AG08395 (cell line): ENCODE data around the gene DDAH1.
A peak's percentile ranks its signal among the peaks of the same experiment; 100 is the strongest.
"Not testable (repeated sequence)": the region's sequence is repeated elsewhere in the genome, so short reads cannot be mapped to it uniquely, and the experiment has no call there.

ENCODE experiments used
- DNase-seq: peaks from one replicate; pipeline ENCODE4 v3.0.0; 2012; ENCODE audit warnings: mixed read lengths, low spot score

The DDAH1 gene

GRCh38 chr1:85465099-85465785 lies at the start of gene DDAH1:
Gene DDAH1, minus strand, starts transcription at chr1:85465159. Its CDS starts 114 bp downstream, at chr1:85465045.
- DNase-seq = peak; percentile 70

DNA sequence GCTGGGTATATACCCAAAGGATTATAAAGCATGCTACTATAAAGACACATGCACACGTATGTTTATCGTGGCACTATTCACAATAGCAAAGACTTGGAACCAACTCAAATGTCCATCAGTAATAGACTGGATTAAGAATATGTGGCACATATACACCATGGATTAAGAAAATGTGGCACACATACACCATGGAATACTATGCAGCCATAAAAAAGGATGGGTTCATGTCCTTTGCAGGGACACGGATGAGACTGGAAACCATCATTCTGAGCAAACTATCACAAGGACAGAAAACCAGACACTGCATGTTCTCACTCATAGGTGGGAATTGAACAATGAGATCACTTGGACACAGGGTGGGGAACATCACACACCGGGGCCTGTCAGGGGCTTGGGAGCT lies 49.0 kb upstream of the DDAH1 start:
- not testable (repeated sequence) for DNase-seq

- no peak for DNase-seq
These were observed 39.5 kb upstream of the DDAH1 start for GRCh38 chr1:85504417-85504816.

DNA sequence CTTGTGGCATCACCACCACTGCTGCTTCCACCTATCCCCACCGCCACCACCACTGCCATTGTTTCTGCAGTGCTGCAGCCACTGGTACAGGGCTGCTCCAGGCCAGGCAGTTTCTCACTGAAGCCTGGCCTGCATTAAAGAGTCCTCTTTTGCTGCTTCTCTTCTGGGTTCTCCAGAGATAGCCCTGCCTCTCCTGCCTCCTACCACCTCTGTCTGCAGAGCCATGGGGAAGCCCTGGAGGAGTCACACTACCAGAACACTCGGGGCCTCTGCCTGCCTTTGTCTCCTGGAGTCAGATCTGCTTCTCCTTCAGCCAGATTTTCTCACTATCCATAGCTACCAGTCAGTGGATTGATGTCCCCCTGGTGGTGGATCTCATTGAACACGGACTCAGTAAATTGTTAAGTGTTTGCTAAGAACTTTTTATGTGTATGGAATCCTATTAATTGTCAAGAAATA lies 37.7 kb upstream of the DDAH1 start:
- peak; percentile 41 for DNase-seq

- peak; percentile 28 for DNase-seq
These were observed 37.2 kb upstream of the DDAH1 start for GRCh38 chr1:85502171-85502570.

DNA sequence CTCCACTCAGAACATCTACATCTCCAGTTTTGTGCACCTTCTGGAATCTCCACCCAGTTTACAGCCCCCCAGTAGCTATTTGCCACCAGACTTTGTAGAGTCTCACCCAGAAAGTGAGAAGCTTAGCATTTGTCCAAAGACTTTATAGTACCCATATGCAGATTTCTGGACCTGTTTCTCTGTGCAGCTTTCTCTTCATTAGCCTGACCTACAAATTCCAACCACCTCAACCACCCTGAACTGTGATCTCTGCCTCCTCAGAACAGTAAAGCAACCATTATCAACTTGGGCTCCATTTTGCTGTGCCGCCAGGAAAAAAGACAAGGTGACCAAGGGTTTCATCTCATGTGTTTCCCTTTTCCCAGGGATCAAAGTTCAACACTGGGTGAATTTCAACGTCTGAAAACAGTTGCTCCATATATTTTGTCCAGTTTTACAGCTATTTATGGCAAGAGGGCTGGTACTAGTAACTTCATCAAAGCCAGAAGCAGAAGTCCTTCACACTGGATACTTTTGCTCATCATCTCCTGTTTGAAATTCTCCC lies 36.5 kb upstream of the DDAH1 start:
- DNase-seq = no peak

GRCh38 chr1:85496941-85497582 lies 32.1 kb upstream of the DDAH1 start:
- DNase-seq = no peak

DNA sequence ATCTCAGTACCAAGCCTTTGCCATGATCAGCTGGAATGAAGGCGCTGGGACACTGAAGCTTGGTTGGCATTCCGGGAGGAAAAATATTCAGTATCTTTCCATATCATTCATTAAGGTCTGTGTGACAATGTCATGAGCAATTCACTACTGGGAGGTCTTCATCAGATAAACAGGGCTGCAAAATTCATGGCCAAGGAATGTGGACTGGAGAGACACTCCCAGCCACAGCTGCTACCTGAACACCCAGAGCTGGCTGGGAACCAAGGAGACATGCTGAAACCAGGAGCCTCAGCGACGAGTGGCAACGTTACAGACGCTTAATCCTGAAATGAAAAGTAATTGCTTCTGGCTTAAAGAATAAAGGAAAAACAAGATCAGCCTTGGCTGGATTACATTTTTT lies 30.6 kb upstream of the DDAH1 start:
- peak; percentile 55 for DNase-seq

GRCh38 chr1:85494904-85495266 lies 29.9 kb upstream of the DDAH1 start:
- no peak for DNase-seq

DNA sequence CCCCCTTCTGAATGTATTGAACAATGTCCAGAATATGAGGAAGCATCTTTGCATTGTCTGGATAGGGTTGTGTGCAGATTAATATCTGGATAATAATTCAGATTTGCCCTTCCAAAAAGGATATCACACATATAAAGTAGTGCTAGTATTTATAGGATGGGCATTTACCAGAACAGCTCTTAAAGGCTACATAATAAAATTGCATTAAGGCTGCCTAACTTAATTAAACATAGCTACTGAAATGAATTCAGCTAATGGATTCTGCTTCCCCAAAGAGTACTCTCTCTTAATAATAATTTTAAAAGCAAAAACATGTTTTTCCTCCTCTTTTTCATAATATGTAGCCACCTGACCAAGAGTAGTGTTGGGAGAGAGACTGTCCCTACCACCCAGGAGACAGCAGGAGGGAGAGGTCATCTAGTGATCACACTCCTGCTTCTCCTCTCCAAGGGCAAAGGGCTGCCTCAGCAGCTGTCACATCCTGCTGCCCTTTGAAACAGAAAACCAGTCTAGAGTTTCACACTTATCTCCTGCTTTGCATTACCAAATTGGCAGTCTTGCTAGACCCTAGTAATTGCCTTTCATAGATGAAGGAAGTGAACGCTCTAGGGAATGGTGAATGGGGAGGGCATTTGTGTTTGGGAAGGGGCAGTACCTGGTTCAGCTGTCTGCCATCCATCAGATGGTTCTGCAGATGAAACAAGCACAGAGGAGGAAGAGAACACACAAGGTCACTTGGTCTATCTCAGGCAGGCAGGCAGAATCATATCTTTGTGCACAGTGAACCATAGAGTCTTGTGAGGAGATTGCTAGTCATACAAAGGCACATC lies 29.3 kb upstream of the DDAH1 start:
- DNase-seq = no peak

- no peak for DNase-seq
These were observed 25.5 kb upstream of the DDAH1 start for GRCh38 chr1:85490270-85490985.

DNA sequence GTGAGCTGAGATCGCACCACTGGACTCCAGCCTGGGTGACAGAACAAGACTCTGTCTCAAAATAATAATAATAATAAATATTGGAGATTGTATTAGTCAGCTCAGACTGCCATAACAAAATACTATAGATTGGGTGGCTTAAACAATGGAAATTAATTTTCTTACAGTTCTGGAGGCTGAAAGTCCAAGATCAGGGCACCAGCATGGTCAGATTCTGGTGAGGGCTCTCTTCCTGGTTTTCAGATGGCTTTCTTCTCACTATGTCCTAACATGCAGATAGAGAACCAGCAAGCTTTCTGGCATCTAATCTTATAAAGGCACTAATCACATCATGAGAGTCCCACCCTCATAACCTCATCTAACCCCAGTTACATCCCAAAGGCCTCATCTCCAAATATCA lies 23.2 kb upstream of the DDAH1 start:
- no peak for DNase-seq

DNA sequence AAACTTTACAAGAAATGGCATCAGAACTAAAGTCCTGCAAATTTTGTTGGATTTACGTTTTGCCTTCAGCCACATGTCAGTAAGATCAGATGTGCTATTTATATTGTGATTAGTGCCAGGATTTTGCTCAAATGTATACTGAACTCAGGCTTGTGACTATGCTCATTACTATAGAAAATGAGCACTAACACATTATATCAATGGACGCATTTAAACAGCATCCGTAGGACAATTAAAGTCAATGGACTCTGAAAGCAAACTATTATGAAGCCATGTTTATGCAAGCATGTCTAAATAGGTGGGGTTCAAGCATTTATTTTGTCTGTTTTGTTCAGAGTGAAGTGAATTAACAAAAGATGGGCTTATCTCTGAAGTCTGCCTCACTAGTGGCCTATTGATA lies 20.6 kb upstream of the DDAH1 start:
- no peak for DNase-seq

GRCh38 chr1:85484716-85485115 lies 19.8 kb upstream of the DDAH1 start:
- DNase-seq = no peak

DNA sequence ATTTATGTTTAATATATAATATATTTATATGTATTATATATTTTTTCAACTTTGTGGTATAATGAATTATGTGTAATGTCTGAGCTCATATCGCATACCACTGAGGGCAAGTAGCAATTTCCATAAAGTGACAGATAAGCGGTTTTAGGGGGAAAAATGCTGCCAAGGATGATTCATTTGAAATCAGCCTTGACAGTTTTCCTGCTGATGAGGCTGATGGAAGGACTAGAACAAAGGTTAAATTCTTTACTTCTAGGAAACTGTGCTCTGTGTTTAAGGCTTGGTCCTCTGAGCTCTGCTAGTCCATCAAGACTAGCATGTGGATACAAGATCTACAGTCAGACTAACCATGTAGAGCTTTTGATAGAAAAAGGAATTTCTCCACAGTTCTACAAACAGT lies 19.3 kb upstream of the DDAH1 start:
- DNase-seq = no peak

GRCh38 chr1:85481688-85482087 lies 16.7 kb upstream of the DDAH1 start:
- DNase-seq = no peak

GRCh38 chr1:85480566-85480965 lies 15.6 kb upstream of the DDAH1 start:
- no peak for DNase-seq

DNA sequence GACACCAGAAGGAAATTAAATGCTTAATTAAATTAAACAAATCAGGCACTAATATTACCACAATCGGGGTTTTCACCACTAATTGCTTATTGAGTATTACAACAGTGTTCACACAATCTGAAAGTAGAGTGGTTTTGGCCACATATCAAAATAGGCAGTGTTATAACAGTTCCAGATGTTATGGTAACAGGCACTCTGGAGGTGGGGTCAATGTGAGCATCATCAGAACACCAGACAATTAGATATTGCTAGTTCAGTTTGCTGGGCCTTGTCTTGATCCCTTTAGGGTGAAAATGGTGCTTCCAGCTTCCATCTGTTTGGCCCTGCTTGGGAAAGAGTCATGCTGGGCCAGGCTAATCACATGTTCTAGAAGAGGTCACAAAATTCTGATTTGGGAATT lies 14.5 kb upstream of the DDAH1 start:
- no peak for DNase-seq

DNA sequence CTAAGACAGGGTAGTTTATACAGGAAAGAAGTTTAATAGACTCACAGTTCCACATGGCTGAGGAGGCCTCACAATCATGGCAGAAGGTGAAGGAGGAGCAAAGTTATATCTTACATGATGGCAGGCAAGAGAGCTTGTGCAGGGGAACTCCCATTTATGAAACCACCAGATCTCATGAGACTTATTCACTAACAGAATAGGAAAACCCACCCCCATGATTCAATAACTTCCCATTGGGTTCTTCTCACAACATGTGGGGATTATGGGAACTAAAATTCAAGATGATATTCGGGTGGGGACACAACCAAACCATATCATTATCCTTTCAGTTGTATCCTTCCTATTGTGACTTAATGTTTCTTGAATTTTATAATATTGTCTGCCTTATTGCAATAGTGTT lies 13.4 kb upstream of the DDAH1 start:
- DNase-seq = no peak

DNA sequence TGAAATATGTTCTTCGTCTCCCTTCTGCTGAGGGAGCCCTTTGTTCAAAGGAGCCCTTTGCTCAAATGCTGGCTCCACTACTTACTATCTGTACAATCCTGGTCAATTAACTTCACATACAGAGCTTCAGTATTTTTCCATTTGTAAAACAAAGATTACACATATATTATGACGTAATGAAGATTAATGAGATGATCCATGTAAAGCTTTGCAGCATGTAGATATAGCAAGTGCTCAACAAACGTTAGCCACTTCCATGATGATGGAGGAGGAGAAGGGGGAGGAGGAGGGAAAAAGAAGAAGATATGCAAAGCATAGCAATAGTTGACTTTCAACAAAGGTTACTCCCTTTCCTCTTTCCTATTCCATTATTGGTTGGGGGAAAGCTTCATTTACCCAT lies 10.1 kb upstream of the DDAH1 start:
- no peak for DNase-seq

DNA sequence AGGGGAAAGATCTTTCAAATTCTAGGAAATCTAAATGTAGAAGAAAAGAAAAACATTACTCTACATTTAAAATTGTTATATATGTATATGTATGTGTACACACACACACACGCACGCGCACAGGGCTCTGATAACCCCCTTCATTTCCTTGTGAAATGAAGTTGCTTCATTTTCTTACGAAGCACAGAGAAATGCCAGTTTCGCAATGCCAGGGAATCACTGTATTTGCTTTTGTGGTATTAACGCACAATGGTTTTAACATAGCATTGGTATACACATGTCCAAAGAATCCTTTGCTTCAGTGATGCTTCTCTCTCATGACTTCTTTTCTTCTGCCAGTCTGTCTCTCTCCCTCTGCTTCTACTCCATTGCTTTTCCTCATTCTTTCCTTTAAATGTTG lies 8.4 kb upstream of the DDAH1 start:
- no peak for DNase-seq

GRCh38 chr1:85471558-85471957 lies 6.6 kb upstream of the DDAH1 start:
- DNase-seq = no peak
